WTC11 (cell line): ENCODE data around the gene STYXL2. TPM values are rescaled to one million over a fixed set of nuclear protein-coding genes. Genes with fewer than 3 reads are reported as not detected.

ENCODE experiments used
- ATAC-seq: fragments of 200-7000 bp; cut with Tn5 transposase; 2 replicates; pipeline ENCODE4 v1.10.0; 2021; ENCODE audit warnings: mild to moderate bottlenecking, moderate library complexity
- CTCF ChIA-PET: fragments of 300-600 bp; sonication (Branson Sonifier 250); formaldehyde crosslinking; loops from one replicate; lab custom pipeline; 2021; ENCODE audit warnings: antibody characterized with exemption; lab: Charles Lee
- POLR2A ChIA-PET: fragments of 350-600 bp; sonication (Branson Sonifier 250); formaldehyde crosslinking; loops from one replicate; lab custom pipeline; 2021; ENCODE audit warnings: antibody characterized with exemption; lab: Charles Lee
- DNase-seq: peaks from one replicate; pipeline ENCODE4 v3.0.0; 2021; ENCODE audit warnings: low spot score
- H3K27ac Mint-ChIP-seq: 2 replicates; pipeline ENCODE4 v1.8.0; 2021; ENCODE audit warnings: mixed read lengths
- H3K27me3 Mint-ChIP-seq: 2 replicates; pipeline ENCODE4 v1.8.0; 2021; ENCODE audit warnings: low read depth, mild to moderate bottlenecking, moderate library complexity, mixed read lengths
- H3K36me3 Mint-ChIP-seq: 2 replicates; pipeline ENCODE4 v1.8.0; 2021; ENCODE audit warnings: mixed read lengths
- H3K4me1 Mint-ChIP-seq: 2 replicates; pipeline ENCODE4 v1.8.0; 2022; ENCODE audit warnings: mixed read lengths
- H3K4me3 Mint-ChIP-seq: 2 replicates; pipeline ENCODE4 v1.8.0; 2021; ENCODE audit warnings: mild to moderate bottlenecking, moderate library complexity, mixed read lengths
- H3K9me3 Mint-ChIP-seq: 2 replicates; pipeline ENCODE4 v1.8.0; 2021; ENCODE audit warnings: mixed read lengths
- ATF1 ChIP-seq: sonication (generic); formaldehyde crosslinking; IDR thresholded peaks from 2 replicates; pipeline ENCODE4 v1.8.1; 2023; ENCODE audit warnings: mild to moderate bottlenecking, moderate library complexity, missing genetic modification reagents
- CBFB ChIP-seq: sonication (generic); formaldehyde crosslinking; IDR thresholded peaks from 2 replicates; pipeline ENCODE4 v1.8.1; 2022; ENCODE audit warnings: mild to moderate bottlenecking, low read depth, missing genetic modification reagents
- ELF4 ChIP-seq: sonication (generic); formaldehyde crosslinking; IDR thresholded peaks from 2 replicates; pipeline ENCODE4 v1.8.1; 2022; ENCODE audit warnings: low read depth, mild to moderate bottlenecking, moderate library complexity, missing genetic modification reagents
- FOXJ3 ChIP-seq: sonication (generic); formaldehyde crosslinking; IDR thresholded peaks from 2 replicates; pipeline ENCODE4 v1.9.0; 2021; ENCODE audit warnings: missing genetic modification reagents, mild to moderate bottlenecking, borderline replicate concordance
- FOXK1 ChIP-seq: sonication (generic); formaldehyde crosslinking; IDR thresholded peaks from 2 replicates; pipeline ENCODE4 v1.8.0; 2022; ENCODE audit warnings: mild to moderate bottlenecking, moderate library complexity, missing genetic modification reagents
- RORB ChIP-seq: fragments of 250-450 bp; sonication (Bioruptor Pico); IDR thresholded peaks from 2 replicates; pipeline ENCODE4 v1.9.0; 2021; ENCODE audit warnings: mild to moderate bottlenecking
- SMAD4 ChIP-seq: sonication (generic); formaldehyde crosslinking; IDR thresholded peaks from 2 replicates; pipeline ENCODE4 v1.8.0; 2022; ENCODE audit warnings: mild to moderate bottlenecking, missing genetic modification reagents
- STAT6 ChIP-seq: sonication (generic); formaldehyde crosslinking; conservative IDR thresholded peaks from 2 replicates; pipeline ENCODE4 v1.8.1; 2023; ENCODE audit warnings: mild to moderate bottlenecking, low read depth, missing genetic modification reagents, moderate library complexity
- TP53 ChIP-seq: sonication (generic); formaldehyde crosslinking; IDR thresholded peaks from 2 replicates; pipeline ENCODE4 v1.8.1; 2023; ENCODE audit warnings: mild to moderate bottlenecking, missing genetic modification reagents
- ZNF138 ChIP-seq: sonication (generic); formaldehyde crosslinking; conservative IDR thresholded peaks from 2 replicates; pipeline ENCODE4 v1.8.1; 2022; ENCODE audit warnings: mild to moderate bottlenecking, moderate library complexity, missing genetic modification reagents
- ZNF232 ChIP-seq: sonication (generic); formaldehyde crosslinking; IDR thresholded peaks from 2 replicates; pipeline ENCODE4 v1.8.0; 2022; ENCODE audit warnings: mild to moderate bottlenecking, missing genetic modification reagents
- ZNF425 ChIP-seq: fragments of 250-450 bp; sonication (Bioruptor Pico); conservative IDR thresholded peaks from 2 replicates; pipeline ENCODE4 v1.9.0; 2021; ENCODE audit warnings: mild to moderate bottlenecking
- ZNF671 ChIP-seq: fragments of 250-450 bp; sonication (Bioruptor Pico); IDR thresholded peaks from 2 replicates; pipeline ENCODE4 v1.8.0; 2021; ENCODE audit warnings: mild to moderate bottlenecking
- ZSCAN18 ChIP-seq: fragments of 250-450 bp; sonication (Bioruptor Pico); IDR thresholded peaks from 2 replicates; pipeline ENCODE4 v2.1.2; 2022; ENCODE audit warnings: mild to moderate bottlenecking, moderate library complexity
- total RNA-seq: library from RNA; stranded (reverse); gene quantifications from 3 replicates; pipeline ENCODE4 v1.2.3, GENCODE V29; 2021

STYXL2 gene
- total RNA-seq, 1 experiment from 2014 or later, result 0.59 TPM

- TF ChIP-seq FOXJ3 (CRISPR knock-in tag) (no peak), CBFB (no peak), ATF1 (CRISPR knock-in tag) (no peak)
Observed at GRCh38 chr1:167071286-167071685, 22.6 kb upstream of the STYXL2 start (continued).

- H3K27ac Mint-ChIP-seq, result no peak overlapping the region
- POLR2A ChIA-PET, result no interaction called here
- ATAC-seq, result no peak
- H3K4me1 Mint-ChIP-seq, result no peaks in the 10 kb centered on the region
- no peak overlapping the region for H3K4me3 Mint-ChIP-seq
- CTCF ChIA-PET, result no interaction called here
- H3K9me3 Mint-ChIP-seq, result no peaks in the 10 kb centered on the region
- no peak for TF ChIP-seq ZNF671 (CRISPR knock-in tag)
- H3K36me3 Mint-ChIP-seq, result no peaks in the 10 kb centered on the region
- no peak for DNase-seq
- H3K27me3 Mint-ChIP-seq, result peaks cover 3% of the 10 kb centered on the region; the same call in 1 of the 2 replicates
Observed at GRCh38 chr1:167076136-167076710, 17.7 kb upstream of the STYXL2 start.

- ChIA-PET CTCF (no interaction called here), POLR2A (no interaction called here)
- no peak for DNase-seq
Observed at GRCh38 chr1:167077128-167077867, 16.6 kb upstream of the STYXL2 start.

More at GRCh38 chr1:167077128-167077867, 16.6 kb upstream of the STYXL2 start:
- H3K4me3 Mint-ChIP-seq, result no peak overlapping the region
- no peaks in the 10 kb centered on the region for H3K9me3 Mint-ChIP-seq
- TF ChIP-seq FOXK1 (CRISPR knock-in tag), result no peak
- TF ChIP-seq RORB (CRISPR knock-in tag), result no peak
- TF ChIP-seq ZSCAN18 (CRISPR knock-in tag), result no peak
- TF ChIP-seq ZNF425, result no peak
- no peak for TF ChIP-seq ELF4 (CRISPR knock-in tag)
- no peak for TF ChIP-seq FOXJ3 (CRISPR knock-in tag)
- TF ChIP-seq ZNF232 (CRISPR knock-in tag), result no peak
- no peak for TF ChIP-seq ZNF138 (CRISPR knock-in tag)
- no peak for TF ChIP-seq SMAD4 (CRISPR knock-in tag)
- TF ChIP-seq TP53 (CRISPR knock-in tag), result no peak
- TF ChIP-seq STAT6 (CRISPR knock-in tag), result no peak
- H3K27ac Mint-ChIP-seq, result no peak overlapping the region
- peaks cover 4% of the 10 kb centered on the region; the same call in 1 of the 2 replicates for H3K27me3 Mint-ChIP-seq
- no peak for ATAC-seq
- H3K36me3 Mint-ChIP-seq, result no peaks in the 10 kb centered on the region
- no peaks in the 10 kb centered on the region for H3K4me1 Mint-ChIP-seq
